Caco-2 (cell line): ENCODE results near the gene ALK. TPM values are rescaled to one million over a fixed set of nuclear protein-coding genes. Genes with fewer than 3 reads are reported as not detected.

Experiments used
- BruUV-seq: library from RNA; stranded (reverse); fragments of 400-500 nt; replicated peaks from 2 replicates; lab custom pipeline; 2021; lab: Mats Ljungman, UMichigan
- CTCF ChIA-PET: fragments of 300-600 bp; sonication (Branson Sonifier 250); formaldehyde crosslinking; loops from one replicate; lab custom pipeline; 2022; ENCODE audit warnings: antibody characterized with exemption; lab: Charles Lee
- POLR2A ChIA-PET: fragments of 300-600 bp; sonication (Branson Sonifier 250); formaldehyde crosslinking; loops from one replicate; lab custom pipeline; 2022; ENCODE audit warnings: antibody characterized with exemption; lab: Charles Lee
- DNase-seq, 2 experiments: peaks; one replicate each; pipeline versions ENCODE4 v3.0.0 to v3.0.0-alpha.2; 2020 to 2022
- H3K27me3 ChIP-seq: replicated peaks from 2 replicates; pipeline ENCODE4 v1.6.0; 2011; ENCODE audit warnings: low read length; ENCODE audit not compliant: control insufficient read depth, insufficient read depth
- H3K36me3 ChIP-seq: 2 replicates; pipeline ENCODE4 v1.5.1; 2011; ENCODE audit warnings: low read length; ENCODE audit not compliant: control insufficient read depth, insufficient read depth
- H3K4me1 ChIP-seq: fragments of 250-450 bp; sonication (Bioruptor Pico); 2 replicates; pipeline ENCODE4 v1.5.1; 2020; ENCODE audit warnings: mild to moderate bottlenecking
- H3K4me3 ChIP-seq: 2 replicates; pipeline ENCODE4 v1.5.1; 2011; ENCODE audit warnings: low read depth, mild to moderate bottlenecking, control low read depth, low read length
- H3K9me3 ChIP-seq: fragments of 250-450 bp; sonication (Bioruptor Pico); 2 replicates; pipeline ENCODE4 v1.5.1; 2020; ENCODE audit warnings: mild to moderate bottlenecking, moderate library complexity
- H3K27ac Mint-ChIP-seq: one replicate; pipeline ENCODE4 v1.8.0; 2022; ENCODE audit warnings: mixed read lengths; ENCODE audit not compliant: unreplicated experiment
- H3K27me3 Mint-ChIP-seq: one replicate; pipeline ENCODE4 v1.8.0; 2022; ENCODE audit warnings: mixed read lengths; ENCODE audit not compliant: insufficient read depth, unreplicated experiment
- H3K36me3 Mint-ChIP-seq: one replicate; pipeline ENCODE4 v1.8.0; 2022; ENCODE audit warnings: mild to moderate bottlenecking, mixed read lengths; ENCODE audit not compliant: insufficient read depth, unreplicated experiment
- H3K4me1 Mint-ChIP-seq: one replicate; pipeline ENCODE4 v1.8.0; 2022; ENCODE audit warnings: low read depth, mixed read lengths; ENCODE audit not compliant: unreplicated experiment
- H3K4me3 Mint-ChIP-seq: one replicate; pipeline ENCODE4 v1.8.0; 2022; ENCODE audit warnings: mild to moderate bottlenecking, moderate library complexity, mixed read lengths; ENCODE audit not compliant: unreplicated experiment
- H3K9me3 Mint-ChIP-seq: one replicate; pipeline ENCODE4 v1.8.0; 2022; ENCODE audit warnings: mixed read lengths; ENCODE audit not compliant: unreplicated experiment
- intact Hi-C: fragments of 100-400 bp; cut with micrococcal nuclease; formaldehyde crosslinking; loops from one replicate; pipeline ENCODE4 v1.10.0; 2022; ENCODE audit not compliant: unreplicated experiment
- total RNA-seq: library from RNA; stranded (reverse); gene quantifications from 2 replicates; pipeline ENCODE4 v1.2.3, GENCODE V29; 2022
- TF ChIP-seq, protein P1 (sequence below), 2 experiments: fragments of 200-600 bp in 1 of 2; IDR thresholded peaks; 1 replicate in 1 of 2; 2 replicates in 1 of 2; pipeline versions ENCODE4 v1.5.1 to v1.8.0; 2011 to 2022; ENCODE audit warnings: antibody characterized with exemption in 1 of 2, control low read depth in 1 of 2, inconsistent platforms in 1 of 2, low read depth in 1 of 2, low read length in 1 of 2, mild to moderate bottlenecking in 1 of 2, moderate library complexity in 1 of 2; ENCODE audit not compliant: insufficient read depth in 1 of 2, severe bottlenecking in 1 of 2, unreplicated experiment in 1 of 2

ALK gene
- total RNA-seq, 1 experiment from 2014 or later, result 0.11 TPM

- H3K9me3 ChIP-seq, result no peaks in the 10 kb centered on the region
- Mint-ChIP-seq H3K36me3 (peaks cover 4% of the 10 kb centered on the region), H3K4me3 (no peak overlapping the region), H3K27me3 (peaks cover under 1% of the 10 kb centered on the region), H3K9me3 (no peaks in the 10 kb centered on the region), H3K4me1 (no peaks in the 10 kb centered on the region), H3K27ac (no peak overlapping the region)
- TF ChIP-seq, protein P1, sequence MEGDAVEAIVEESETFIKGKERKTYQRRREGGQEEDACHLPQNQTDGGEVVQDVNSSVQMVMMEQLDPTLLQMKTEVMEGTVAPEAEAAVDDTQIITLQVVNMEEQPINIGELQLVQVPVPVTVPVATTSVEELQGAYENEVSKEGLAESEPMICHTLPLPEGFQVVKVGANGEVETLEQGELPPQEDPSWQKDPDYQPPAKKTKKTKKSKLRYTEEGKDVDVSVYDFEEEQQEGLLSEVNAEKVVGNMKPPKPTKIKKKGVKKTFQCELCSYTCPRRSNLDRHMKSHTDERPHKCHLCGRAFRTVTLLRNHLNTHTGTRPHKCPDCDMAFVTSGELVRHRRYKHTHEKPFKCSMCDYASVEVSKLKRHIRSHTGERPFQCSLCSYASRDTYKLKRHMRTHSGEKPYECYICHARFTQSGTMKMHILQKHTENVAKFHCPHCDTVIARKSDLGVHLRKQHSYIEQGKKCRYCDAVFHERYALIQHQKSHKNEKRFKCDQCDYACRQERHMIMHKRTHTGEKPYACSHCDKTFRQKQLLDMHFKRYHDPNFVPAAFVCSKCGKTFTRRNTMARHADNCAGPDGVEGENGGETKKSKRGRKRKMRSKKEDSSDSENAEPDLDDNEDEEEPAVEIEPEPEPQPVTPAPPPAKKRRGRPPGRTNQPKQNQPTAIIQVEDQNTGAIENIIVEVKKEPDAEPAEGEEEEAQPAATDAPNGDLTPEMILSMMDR (IDR thresholded peaks at IDR 0.05; ENCODE audit: insufficient read depth in 1 of 2, low read depth in 1 of 2, low read length in 1 of 2, severe bottlenecking in 1 of 2, unreplicated experiment in 1 of 2), result no peak
- intact Hi-C loops, result no loop called here
- DNase-seq, result no peak
- BruUV-seq, result no TSS peak
- H3K4me1 ChIP-seq, result no peaks in the 10 kb centered on the region
- no peak overlapping the region for H3K4me3 ChIP-seq
- CTCF ChIA-PET, result no interaction called here
- H3K36me3 ChIP-seq, result no peaks in the 10 kb centered on the region
- POLR2A ChIA-PET, result no interaction called here
- H3K27me3 ChIP-seq, result no peaks in the 10 kb centered on the region
These were observed 360.2 kb downstream of the ALK start for GRCh38 chr2:29561181-29561580.

DNA sequence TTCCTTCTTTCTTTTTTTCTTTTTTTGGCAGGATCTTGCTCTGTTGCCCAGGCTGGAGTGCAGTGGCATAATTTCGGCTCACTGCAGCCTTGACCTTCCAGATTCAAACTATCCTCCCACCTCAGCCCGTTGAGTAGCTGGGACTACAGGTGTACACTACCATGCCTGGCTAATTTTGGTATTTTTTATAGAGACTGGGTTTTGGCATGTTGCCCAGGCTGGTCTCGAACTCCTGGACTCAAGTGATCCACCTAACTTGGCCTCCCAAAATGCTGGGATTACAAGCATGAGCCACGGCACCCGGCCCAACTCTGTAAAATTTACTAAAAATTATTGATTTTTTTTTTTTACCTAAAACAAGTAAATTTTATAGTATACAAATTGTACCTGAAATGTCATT lies 360.8 kb downstream of the ALK start:
- H3K9me3 Mint-ChIP-seq, result no peaks in the 10 kb centered on the region
- H3K27ac Mint-ChIP-seq, result no peak overlapping the region
- intact Hi-C loops, result no loop called here
- no TSS peak for BruUV-seq
- TF ChIP-seq, protein P1 (IDR thresholded peaks at IDR 0.05; ENCODE audit: insufficient read depth in 1 of 2, low read depth in 1 of 2, low read length in 1 of 2, severe bottlenecking in 1 of 2, unreplicated experiment in 1 of 2), result no peak
- H3K4me1 ChIP-seq, result no peaks in the 10 kb centered on the region
- H3K36me3 ChIP-seq, result no peaks in the 10 kb centered on the region
- no peak for DNase-seq
- peaks cover 4% of the 10 kb centered on the region for H3K36me3 Mint-ChIP-seq
- POLR2A ChIA-PET, result no interaction called here
- no peaks in the 10 kb centered on the region for H3K9me3 ChIP-seq
- H3K4me3 ChIP-seq, result no peak overlapping the region
- H3K27me3 Mint-ChIP-seq, result no peaks in the 10 kb centered on the region
- no peaks in the 10 kb centered on the region for H3K4me1 Mint-ChIP-seq
- H3K4me3 Mint-ChIP-seq, result no peak overlapping the region
- H3K27me3 ChIP-seq, result no peaks in the 10 kb centered on the region
- CTCF ChIA-PET, result no interaction called here

- TF ChIP-seq, protein P1 (IDR thresholded peaks at IDR 0.05; ENCODE audit: insufficient read depth in 1 of 2, low read depth in 1 of 2, low read length in 1 of 2, severe bottlenecking in 1 of 2, unreplicated experiment in 1 of 2), result no peak
- Mint-ChIP-seq H3K4me3 (no peak overlapping the region), H3K36me3 (peaks cover 4% of the 10 kb centered on the region), H3K27me3 (no peaks in the 10 kb centered on the region), H3K4me1 (no peaks in the 10 kb centered on the region), H3K9me3 (no peaks in the 10 kb centered on the region), H3K27ac (no peak overlapping the region)
- POLR2A ChIA-PET, result no interaction called here
- H3K4me3 ChIP-seq, result no peak overlapping the region
- intact Hi-C loops, result no loop called here
- H3K36me3 ChIP-seq, result no peaks in the 10 kb centered on the region
- no peaks in the 10 kb centered on the region for H3K27me3 ChIP-seq
- DNase-seq, result no peak
- H3K4me1 ChIP-seq, result no peaks in the 10 kb centered on the region
- CTCF ChIA-PET, result no interaction called here
- no TSS peak for BruUV-seq
- no peaks in the 10 kb centered on the region for H3K9me3 ChIP-seq
These were observed 361.4 kb downstream of the ALK start for GRCh38 chr2:29560030-29560429.
